Measurements from ENCODE around the gene NFATC1.

The NFATC1 gene

GRCh38 chr18:79459946-79460480 is 64.3 kb downstream of the NFATC1 start:
- no peak overlapping the region for H3K9ac ChIP-seq (ENCODE audit: low read depth, low read length)
- H3K4me1 ChIP-seq (ENCODE audit: control insufficient read depth, insufficient read depth, low read length): peaks cover 6% of the 10 kb centered on the region
- no peaks in the 10 kb centered on the region for H3K9me3 ChIP-seq (replicated peaks; ENCODE audit: low read length)
- no peaks in the 10 kb centered on the region for H3K36me3 ChIP-seq (ENCODE audit: insufficient read depth, low read length)
- H3K4me2 ChIP-seq (ENCODE audit: low read length): no peak overlapping the region
- H3K27me3 ChIP-seq (ENCODE audit: control insufficient read depth, insufficient read depth, low read length): no peaks in the 10 kb centered on the region
- H3K4me3 ChIP-seq (ENCODE audit: low read length): no peak overlapping the region

DNA sequence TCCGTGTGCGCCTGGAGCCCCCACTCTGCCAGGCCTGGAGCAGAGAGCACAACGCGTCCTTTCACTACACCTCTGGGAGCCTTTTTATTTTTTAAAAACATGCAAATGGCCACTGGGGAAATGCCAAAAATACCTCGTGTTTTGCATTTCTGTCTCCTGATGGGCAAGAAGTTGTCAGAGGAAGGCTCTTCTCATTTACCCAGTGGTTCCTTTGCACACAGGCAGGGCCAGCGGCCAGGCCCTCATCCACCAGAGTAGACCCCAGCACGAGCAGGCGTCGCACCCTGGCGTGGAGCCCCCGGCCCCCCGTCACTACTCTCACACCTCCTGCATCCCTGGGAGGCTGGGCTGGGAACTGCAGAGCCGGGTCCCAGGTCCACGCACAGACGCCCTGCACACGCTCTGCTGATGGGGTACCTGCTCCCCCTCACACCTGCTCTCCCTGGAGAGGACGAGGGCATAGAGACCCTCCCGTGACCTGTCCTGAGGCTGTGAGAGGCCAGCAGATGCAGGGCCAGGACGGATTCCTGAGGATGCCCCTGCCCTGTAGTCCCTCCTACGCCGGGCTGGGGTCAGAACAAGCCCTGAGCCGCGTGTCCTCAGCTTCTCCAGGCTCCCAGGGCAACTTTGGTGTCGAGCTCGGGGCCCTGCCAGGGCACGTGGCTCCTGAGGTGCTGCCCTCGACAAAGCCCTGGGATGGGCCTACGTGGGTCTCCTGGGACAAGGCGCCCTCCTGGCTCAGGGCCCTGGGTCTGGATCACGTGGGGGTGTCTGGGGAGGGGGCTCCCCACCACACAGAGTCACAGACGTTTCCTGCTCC is 65.0 kb downstream of the NFATC1 start:
- Histone ChIP-seq H3K9me3 (replicated peaks; ENCODE audit: low read length) (no peaks in the 10 kb centered on the region), H3K9ac (ENCODE audit: low read depth, low read length) (no peak overlapping the region), H3K36me3 (ENCODE audit: insufficient read depth, low read length) (no peaks in the 10 kb centered on the region), H3K4me1 (ENCODE audit: control insufficient read depth, insufficient read depth, low read length) (peaks cover 12% of the 10 kb centered on the region), H3K4me2 (ENCODE audit: low read length) (no peak overlapping the region), H3K4me3 (ENCODE audit: low read length) (no peak overlapping the region), H3K27me3 (ENCODE audit: control insufficient read depth, insufficient read depth, low read length) (no peaks in the 10 kb centered on the region)

- no peaks in the 10 kb centered on the region for H3K9me3 ChIP-seq (replicated peaks; ENCODE audit: low read length)
- no peak overlapping the region for H3K9ac ChIP-seq (ENCODE audit: low read depth, low read length)
- no peak overlapping the region for H3K4me3 ChIP-seq (ENCODE audit: low read length)
- no peaks in the 10 kb centered on the region for H3K27me3 ChIP-seq (ENCODE audit: control insufficient read depth, insufficient read depth, low read length)
- no peak overlapping the region for H3K4me2 ChIP-seq (ENCODE audit: low read length)
- no peaks in the 10 kb centered on the region for H3K36me3 ChIP-seq (ENCODE audit: insufficient read depth, low read length)
- peaks cover 16% of the 10 kb centered on the region for H3K4me1 ChIP-seq (ENCODE audit: control insufficient read depth, insufficient read depth, low read length)
Measured at GRCh38 chr18:79461627-79462026, 65.9 kb downstream of the NFATC1 start.

DNA sequence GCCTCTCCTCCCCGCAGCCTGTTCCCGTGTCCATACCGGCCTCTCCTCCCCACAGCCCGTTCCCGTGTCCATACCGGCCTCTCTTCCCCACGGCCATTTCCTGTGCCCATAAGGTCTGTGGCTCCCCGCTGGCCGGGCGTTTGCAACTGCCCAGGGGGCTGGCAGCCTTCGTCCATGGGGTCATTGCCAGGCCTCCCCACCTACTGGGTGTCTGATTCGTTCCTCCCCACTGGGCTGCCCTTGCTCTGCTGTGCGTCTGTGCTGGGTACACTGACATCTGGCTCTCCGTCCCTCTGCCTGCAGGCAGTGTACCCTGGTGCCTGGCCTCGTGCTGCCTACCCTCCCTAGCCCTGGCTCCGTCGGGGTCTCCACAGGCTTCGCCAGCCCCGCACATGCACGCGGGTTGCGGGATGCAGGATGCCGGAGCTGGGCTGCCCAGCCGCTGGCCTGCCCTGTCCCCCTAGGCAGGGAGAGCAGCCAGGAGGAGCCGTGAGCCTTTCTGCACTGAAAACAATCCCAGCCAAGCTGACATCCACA is 67.8 kb downstream of the NFATC1 start:
- no peaks in the 10 kb centered on the region for H3K27me3 ChIP-seq (ENCODE audit: control insufficient read depth, insufficient read depth, low read length)
- no peak overlapping the region for H3K4me2 ChIP-seq (ENCODE audit: low read length)
- H3K4me1 ChIP-seq (ENCODE audit: control insufficient read depth, insufficient read depth, low read length): peaks cover 12% of the 10 kb centered on the region
- no peak overlapping the region for H3K9ac ChIP-seq (ENCODE audit: low read depth, low read length)
- H3K4me3 ChIP-seq (ENCODE audit: low read length): no peak overlapping the region
- H3K9me3 ChIP-seq (replicated peaks; ENCODE audit: low read length): no peaks in the 10 kb centered on the region
- no peaks in the 10 kb centered on the region for H3K36me3 ChIP-seq (ENCODE audit: insufficient read depth, low read length)

DNA sequence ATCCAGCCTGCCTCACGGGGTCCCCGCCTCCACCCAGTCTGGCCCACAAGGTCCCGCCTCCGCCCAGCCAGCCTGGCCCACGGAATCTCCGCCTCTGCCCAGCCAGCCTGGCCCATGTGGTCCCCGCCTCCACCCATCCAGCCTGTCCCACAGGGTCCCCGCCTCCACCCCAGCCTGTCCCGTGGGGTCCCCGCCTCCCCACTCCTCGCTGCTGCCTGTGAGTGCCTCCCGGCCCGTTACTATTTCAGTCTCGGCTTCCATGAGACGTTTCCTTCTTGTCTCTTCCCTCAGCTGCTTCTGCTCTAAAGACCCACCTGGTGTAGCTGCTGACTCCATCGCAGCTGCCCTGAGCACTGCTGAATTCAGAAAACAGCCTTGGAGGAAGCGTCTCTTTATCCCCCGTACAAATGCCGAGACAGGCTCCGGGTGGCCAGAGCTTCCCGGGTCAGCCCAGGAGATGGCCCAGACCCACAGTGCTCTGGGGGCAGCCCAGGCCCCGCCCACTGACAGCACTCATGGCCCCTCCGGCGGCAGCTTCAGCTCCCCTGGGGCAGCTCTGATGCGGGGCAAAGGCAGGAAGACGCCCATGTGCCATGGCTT is 69.8 kb downstream of the NFATC1 start:
- H3K36me3 ChIP-seq (ENCODE audit: insufficient read depth, low read length): no peaks in the 10 kb centered on the region
- no peaks in the 10 kb centered on the region for H3K27me3 ChIP-seq (ENCODE audit: control insufficient read depth, insufficient read depth, low read length)
- H3K4me2 ChIP-seq (ENCODE audit: low read length): peak overlapping the region; percentile 73
- peak overlapping the region; percentile 9 for H3K4me3 ChIP-seq (ENCODE audit: low read length)
- peak overlapping the region; percentile 28 for H3K9ac ChIP-seq (ENCODE audit: low read depth, low read length)
- H3K4me1 ChIP-seq (ENCODE audit: control insufficient read depth, insufficient read depth, low read length): peaks cover 10% of the 10 kb centered on the region
- no peaks in the 10 kb centered on the region for H3K9me3 ChIP-seq (replicated peaks; ENCODE audit: low read length)

DNA sequence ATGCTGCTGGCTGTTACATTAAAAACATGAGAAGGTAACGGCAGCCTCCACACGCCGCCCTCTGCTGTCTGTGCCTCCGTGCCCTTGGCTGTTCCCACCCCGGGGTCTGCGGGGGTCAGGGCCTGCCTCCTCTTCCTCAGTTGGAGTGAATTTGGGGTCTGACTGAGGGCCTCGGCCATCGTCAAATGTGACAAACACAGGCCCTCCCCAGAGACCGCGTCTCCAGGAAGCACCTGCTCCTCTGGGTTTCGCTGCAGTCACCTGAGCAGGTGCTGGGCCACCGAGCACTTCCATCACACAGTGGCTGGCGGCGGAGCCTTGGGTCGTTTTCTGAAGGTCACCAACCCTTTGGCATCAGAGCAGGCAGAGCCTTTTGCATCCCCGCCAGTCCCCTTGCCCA is 70.9 kb downstream of the NFATC1 start:
- Histone ChIP-seq H3K9ac (ENCODE audit: low read depth, low read length) (no peak overlapping the region), H3K4me3 (ENCODE audit: low read length) (no peak overlapping the region), H3K4me1 (ENCODE audit: control insufficient read depth, insufficient read depth, low read length) (peaks cover 10% of the 10 kb centered on the region), H3K27me3 (ENCODE audit: control insufficient read depth, insufficient read depth, low read length) (no peaks in the 10 kb centered on the region), H3K4me2 (ENCODE audit: low read length) (no peak overlapping the region), H3K36me3 (ENCODE audit: insufficient read depth, low read length) (no peaks in the 10 kb centered on the region), H3K9me3 (replicated peaks; ENCODE audit: low read length) (no peaks in the 10 kb centered on the region)

DNA sequence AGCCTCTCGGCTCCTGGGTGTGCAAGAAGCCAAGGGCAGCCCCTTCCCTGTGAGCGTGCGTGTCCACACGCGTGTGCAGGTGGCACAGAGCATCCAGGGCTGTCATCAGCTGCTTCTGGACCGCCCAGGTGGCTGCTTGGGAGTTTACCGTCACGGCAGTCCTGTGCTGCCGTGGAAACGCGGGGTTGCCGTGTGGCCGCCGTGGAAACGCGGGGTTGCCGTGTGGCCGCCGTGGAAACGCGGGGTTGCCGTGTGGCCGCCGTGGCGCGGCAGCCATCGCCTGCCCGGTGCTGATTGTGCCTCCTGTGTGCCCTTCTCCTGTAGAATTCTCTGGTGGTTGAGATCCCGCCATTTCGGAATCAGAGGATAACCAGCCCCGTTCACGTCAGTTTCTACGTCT is 71.4 kb downstream of the NFATC1 start:
- Histone ChIP-seq H3K4me1 (ENCODE audit: control insufficient read depth, insufficient read depth, low read length) (peaks cover 10% of the 10 kb centered on the region), H3K9me3 (replicated peaks; ENCODE audit: low read length) (no peaks in the 10 kb centered on the region), H3K9ac (ENCODE audit: low read depth, low read length) (no peak overlapping the region), H3K27me3 (ENCODE audit: control insufficient read depth, insufficient read depth, low read length) (no peaks in the 10 kb centered on the region), H3K4me2 (ENCODE audit: low read length) (no peak overlapping the region), H3K4me3 (ENCODE audit: low read length) (no peak overlapping the region), H3K36me3 (ENCODE audit: insufficient read depth, low read length) (no peaks in the 10 kb centered on the region)

DNA sequence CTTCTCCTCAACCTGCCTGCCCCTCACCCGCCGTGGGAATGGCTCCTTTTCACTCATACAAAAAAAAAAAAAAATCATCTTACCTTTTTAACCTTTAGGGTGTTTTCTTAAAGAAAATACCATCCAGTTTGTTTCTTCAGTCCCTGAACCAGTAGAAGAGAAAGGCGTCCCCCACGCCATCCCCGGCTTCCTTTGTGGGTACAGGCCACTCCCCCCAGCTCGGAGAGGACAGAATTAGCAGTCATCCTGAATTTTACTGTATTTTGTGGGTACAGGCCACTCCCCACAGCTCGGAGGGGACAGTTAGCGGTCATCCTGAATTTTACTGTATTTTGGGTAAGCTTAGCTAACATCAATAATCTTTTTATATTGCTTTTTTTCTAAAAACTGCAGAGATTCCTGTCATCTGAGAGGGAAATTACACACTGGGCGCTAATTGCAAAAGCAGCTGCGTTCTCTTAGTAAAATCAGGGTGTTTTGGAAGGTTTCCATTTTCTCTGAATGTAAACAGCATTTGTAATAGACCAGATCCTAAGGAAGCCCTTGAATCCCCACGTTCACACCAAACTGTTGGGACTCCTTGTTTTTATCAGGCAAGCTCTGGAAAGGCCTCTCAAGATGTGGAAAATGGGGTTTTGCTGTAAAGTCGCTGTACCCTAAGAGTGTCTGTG is 72.5 kb downstream of the NFATC1 start:
- Histone ChIP-seq H3K9ac (ENCODE audit: low read depth, low read length) (no peak overlapping the region), H3K4me1 (ENCODE audit: control insufficient read depth, insufficient read depth, low read length) (peaks cover 10% of the 10 kb centered on the region), H3K27me3 (ENCODE audit: control insufficient read depth, insufficient read depth, low read length) (no peaks in the 10 kb centered on the region), H3K36me3 (ENCODE audit: insufficient read depth, low read length) (no peaks in the 10 kb centered on the region), H3K4me3 (ENCODE audit: low read length) (no peak overlapping the region), H3K9me3 (replicated peaks; ENCODE audit: low read length) (no peaks in the 10 kb centered on the region), H3K4me2 (ENCODE audit: low read length) (no peak overlapping the region)

DNA sequence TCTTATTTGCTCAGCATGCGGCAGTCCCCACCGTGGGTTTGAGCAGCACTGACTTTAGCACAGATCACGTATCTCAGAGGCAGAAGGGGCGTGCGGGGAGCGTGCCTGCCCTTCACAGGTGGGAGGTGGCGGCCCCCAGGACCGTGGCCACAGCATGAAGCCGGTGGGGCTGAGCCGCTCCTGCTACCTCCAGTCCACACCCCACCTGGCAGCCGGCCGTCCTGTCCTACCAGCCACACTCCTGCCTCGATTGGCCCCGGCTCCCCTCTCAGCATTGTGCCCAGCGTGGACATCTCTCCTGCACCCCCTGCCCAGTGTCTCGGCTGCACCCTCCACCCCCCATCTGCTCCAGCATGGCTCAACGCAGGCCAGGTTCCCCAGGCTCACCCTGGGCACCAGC is 73.6 kb downstream of the NFATC1 start:
- no peak overlapping the region for H3K9ac ChIP-seq (ENCODE audit: low read depth, low read length)

DNA sequence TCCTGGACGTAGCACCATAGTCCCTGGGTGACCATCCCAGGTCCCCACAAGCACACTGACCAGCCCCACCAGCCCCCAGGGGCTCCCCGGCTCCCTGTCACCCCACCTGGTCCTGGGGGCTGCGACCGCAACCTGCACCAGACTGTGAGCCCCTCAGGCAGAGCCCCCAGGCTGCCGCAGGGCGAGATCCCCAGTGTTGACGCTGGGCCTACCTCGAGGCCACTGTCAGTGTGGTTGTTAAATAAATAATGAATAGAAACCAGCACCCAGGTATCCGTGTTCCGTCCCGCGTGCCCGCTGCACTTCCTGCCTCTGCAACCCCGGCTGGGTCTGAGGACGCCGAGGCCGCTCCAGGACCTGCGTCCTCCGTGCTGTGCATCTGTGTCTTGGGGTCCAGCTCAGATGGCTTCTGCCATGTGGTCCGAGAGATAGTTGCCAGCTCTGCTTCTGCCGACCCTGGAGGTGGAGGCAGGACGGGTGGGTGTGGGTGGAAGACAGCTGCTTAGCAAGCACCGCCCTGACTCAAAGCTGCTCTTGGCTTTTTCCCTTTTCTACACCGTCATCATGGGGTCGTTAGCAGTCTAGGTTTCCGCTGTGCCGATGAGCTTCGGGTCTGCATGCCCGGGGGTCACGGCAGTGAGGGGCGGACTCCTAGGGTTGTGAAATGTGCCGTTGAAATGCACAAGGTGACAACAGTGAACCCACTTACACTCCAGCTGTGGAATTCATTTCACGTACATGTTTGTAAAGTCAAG is 74.2 kb downstream of the NFATC1 start:
- Histone ChIP-seq H3K27me3 (ENCODE audit: control insufficient read depth, insufficient read depth, low read length) (no peaks in the 10 kb centered on the region), H3K4me3 (ENCODE audit: low read length) (no peak overlapping the region), H3K4me1 (ENCODE audit: control insufficient read depth, insufficient read depth, low read length) (peaks cover 10% of the 10 kb centered on the region), H3K4me2 (ENCODE audit: low read length) (no peak overlapping the region), H3K36me3 (ENCODE audit: insufficient read depth, low read length) (no peaks in the 10 kb centered on the region), H3K9me3 (replicated peaks; ENCODE audit: low read length) (peaks cover under 1% of the 10 kb centered on the region), H3K9ac (ENCODE audit: low read depth, low read length) (no peak overlapping the region)

More for the DNA sequence above, 73.6 kb downstream of the NFATC1 start:
- H3K9me3 ChIP-seq (replicated peaks; ENCODE audit: low read length): no peaks in the 10 kb centered on the region
- peaks cover 10% of the 10 kb centered on the region for H3K4me1 ChIP-seq (ENCODE audit: control insufficient read depth, insufficient read depth, low read length)
- no peak overlapping the region for H3K4me2 ChIP-seq (ENCODE audit: low read length)
- no peaks in the 10 kb centered on the region for H3K36me3 ChIP-seq (ENCODE audit: insufficient read depth, low read length)
- H3K27me3 ChIP-seq (ENCODE audit: control insufficient read depth, insufficient read depth, low read length): no peaks in the 10 kb centered on the region
- H3K4me3 ChIP-seq (ENCODE audit: low read length): no peak overlapping the region

DNA sequence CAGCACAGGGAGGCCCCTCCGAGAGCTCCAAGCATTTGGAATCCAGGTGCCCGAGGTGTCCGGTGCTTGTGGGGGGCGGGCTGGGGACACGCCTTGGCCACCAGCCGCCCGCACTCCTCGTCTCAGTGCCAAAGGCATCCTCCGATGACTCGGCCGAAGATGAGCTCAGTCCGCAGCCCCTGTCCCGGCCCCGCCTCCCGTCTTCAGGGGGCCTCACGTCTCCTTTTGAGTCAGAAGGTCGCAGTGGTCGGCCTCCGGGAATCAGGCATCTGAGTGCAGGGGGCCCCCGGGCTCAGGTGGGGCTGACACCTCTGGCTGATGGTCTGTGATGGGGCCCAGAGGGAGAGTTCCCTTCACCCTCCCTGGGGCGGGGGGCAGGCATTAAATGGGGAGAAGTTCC is 74.8 kb downstream of the NFATC1 start:
- Histone ChIP-seq H3K9ac (ENCODE audit: low read depth, low read length) (no peak overlapping the region), H3K9me3 (replicated peaks; ENCODE audit: low read length) (peaks cover 3% of the 10 kb centered on the region), H3K4me2 (ENCODE audit: low read length) (no peak overlapping the region), H3K4me1 (ENCODE audit: control insufficient read depth, insufficient read depth, low read length) (peaks cover 6% of the 10 kb centered on the region), H3K4me3 (ENCODE audit: low read length) (no peak overlapping the region), H3K36me3 (ENCODE audit: insufficient read depth, low read length) (no peaks in the 10 kb centered on the region), H3K27me3 (ENCODE audit: control insufficient read depth, insufficient read depth, low read length) (no peaks in the 10 kb centered on the region)
